Progenitor cell of endocrine pancreas (in vitro differentiated cells): ENCODE results near the gene FAM210B. TPM values are rescaled to one million over a fixed set of nuclear protein-coding genes. Genes with fewer than 3 reads are reported as not detected.

Source experiments
- DNase-seq: peaks from one replicate; pipeline ENCODE4 v3.0.0; 2021; ENCODE audit warnings: low spot score; ENCODE audit not compliant: unreplicated experiment
- H3K27ac Mint-ChIP-seq: 2 replicates; pipeline ENCODE4 v1.8.0; 2021; ENCODE audit warnings: mild to moderate bottlenecking, moderate library complexity, mixed read lengths
- H3K27me3 Mint-ChIP-seq: 2 replicates; pipeline ENCODE4 v1.8.0; 2021; ENCODE audit warnings: mixed read lengths
- H3K36me3 Mint-ChIP-seq: 2 replicates; pipeline ENCODE4 v1.8.0; 2022; ENCODE audit warnings: mixed read lengths; ENCODE audit not compliant: insufficient read depth
- H3K4me1 Mint-ChIP-seq: 2 replicates; pipeline ENCODE4 v1.8.0; 2021; ENCODE audit warnings: low read depth, mixed read lengths
- H3K4me3 Mint-ChIP-seq: 2 replicates; pipeline ENCODE4 v1.8.0; 2021; ENCODE audit warnings: low read depth, mild to moderate bottlenecking, moderate library complexity, mixed read lengths
- H3K9me3 Mint-ChIP-seq: 2 replicates; pipeline ENCODE4 v1.8.0; 2021; ENCODE audit warnings: low read depth, mixed read lengths
- CTCF ChIP-seq: fragments of 200-600 bp; sonication (generic); IDR thresholded peaks from one replicate; pipeline ENCODE4 v1.5.0; 2021; ENCODE audit warnings: antibody characterized with exemption, mild to moderate bottlenecking; ENCODE audit not compliant: unreplicated experiment
- total RNA-seq: library from RNA; stranded (reverse); gene quantifications from 2 replicates; pipeline ENCODE4 v1.2.1, GENCODE V29; 2021

Gene FAM210B
- total RNA-seq, 1 donor from 2014 or later = 60.3 TPM

- H3K27ac Mint-ChIP-seq = no peak overlapping the region
- peaks cover 8% of the 10 kb centered on the region for H3K27me3 Mint-ChIP-seq
- no peaks in the 10 kb centered on the region for H3K36me3 Mint-ChIP-seq
- H3K4me1 Mint-ChIP-seq = peaks cover 14% of the 10 kb centered on the region
- no peak for TF ChIP-seq CTCF
- H3K4me3 Mint-ChIP-seq = no peak overlapping the region
- no peak for DNase-seq
- no peaks in the 10 kb centered on the region for H3K9me3 Mint-ChIP-seq
Observed at GRCh38 chr20:56352345-56353055, 6.3 kb upstream of the FAM210B start.

GRCh38 chr20:56353356-56353755 is 5.4 kb upstream of the FAM210B start:
- TF ChIP-seq CTCF = no peak
- Mint-ChIP-seq H3K36me3 (no peaks in the 10 kb centered on the region), H3K4me1 (peaks cover 6% of the 10 kb centered on the region), H3K27ac (no peak overlapping the region), H3K9me3 (no peaks in the 10 kb centered on the region), H3K27me3 (peaks cover 8% of the 10 kb centered on the region), H3K4me3 (no peak overlapping the region)
- no peak for DNase-seq

GRCh38 chr20:56358070-56358469 is 704 bp upstream of the FAM210B start:
- TF ChIP-seq CTCF = no peak
- DNase-seq = no peak
- Mint-ChIP-seq H3K4me1 (peaks cover 12% of the 10 kb centered on the region), H3K36me3 (no peaks in the 10 kb centered on the region), H3K4me3 (peak overlapping the region; percentile 70), H3K9me3 (no peaks in the 10 kb centered on the region), H3K27ac (no peak overlapping the region), H3K27me3 (peaks cover 2% of the 10 kb centered on the region)

GRCh38 chr20:56359212-56360132 is 698 bp downstream of the FAM210B start:
- H3K4me3 Mint-ChIP-seq = peak overlapping the region; percentile 90
- no peak for TF ChIP-seq CTCF
- no peaks in the 10 kb centered on the region for H3K9me3 Mint-ChIP-seq
- H3K27me3 Mint-ChIP-seq = peaks cover 2% of the 10 kb centered on the region
- peak; percentile 12 for DNase-seq
- H3K36me3 Mint-ChIP-seq = peaks cover 2% of the 10 kb centered on the region
- H3K27ac Mint-ChIP-seq = peak overlapping the region; percentile 95
- peaks cover 12% of the 10 kb centered on the region for H3K4me1 Mint-ChIP-seq

- H3K4me1 Mint-ChIP-seq = peaks cover 12% of the 10 kb centered on the region
- no peaks in the 10 kb centered on the region for H3K9me3 Mint-ChIP-seq
- peak overlapping the region; percentile 95 for H3K27ac Mint-ChIP-seq
- H3K27me3 Mint-ChIP-seq = peaks cover 2% of the 10 kb centered on the region
- no peak for DNase-seq
- peak overlapping the region; percentile 90 for H3K4me3 Mint-ChIP-seq
- no peak for TF ChIP-seq CTCF
- peaks cover 3% of the 10 kb centered on the region for H3K36me3 Mint-ChIP-seq
Observed at GRCh38 chr20:56360133-56360907, 1.5 kb downstream of the FAM210B start.
